ENCODE measurements around the gene DCAF10.

DNA sequence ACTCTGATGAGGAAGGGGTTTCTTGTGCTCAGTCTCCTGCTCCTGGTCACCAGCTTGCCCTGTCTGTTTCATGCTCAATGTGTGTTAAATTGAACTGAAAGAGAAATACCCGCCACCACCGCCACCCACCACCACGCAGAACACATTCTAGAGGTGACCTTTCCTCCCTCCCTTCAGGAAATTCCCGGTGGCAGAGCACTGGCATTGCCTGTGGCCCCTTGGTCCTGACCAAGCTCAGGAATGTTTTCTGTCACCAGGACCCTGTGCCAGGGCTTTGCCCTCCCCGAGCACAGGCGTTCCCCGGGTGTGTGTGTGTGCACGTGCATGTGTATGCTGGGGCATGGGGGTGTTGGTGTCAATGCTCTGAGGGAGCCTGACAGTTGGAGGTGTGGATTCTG is 113.6 kb downstream of the DCAF10 start:
- no peak for TF ChIP-seq POLR2A (IDR thresholded peaks at IDR 0.05)
- TF ChIP-seq, protein P1, sequence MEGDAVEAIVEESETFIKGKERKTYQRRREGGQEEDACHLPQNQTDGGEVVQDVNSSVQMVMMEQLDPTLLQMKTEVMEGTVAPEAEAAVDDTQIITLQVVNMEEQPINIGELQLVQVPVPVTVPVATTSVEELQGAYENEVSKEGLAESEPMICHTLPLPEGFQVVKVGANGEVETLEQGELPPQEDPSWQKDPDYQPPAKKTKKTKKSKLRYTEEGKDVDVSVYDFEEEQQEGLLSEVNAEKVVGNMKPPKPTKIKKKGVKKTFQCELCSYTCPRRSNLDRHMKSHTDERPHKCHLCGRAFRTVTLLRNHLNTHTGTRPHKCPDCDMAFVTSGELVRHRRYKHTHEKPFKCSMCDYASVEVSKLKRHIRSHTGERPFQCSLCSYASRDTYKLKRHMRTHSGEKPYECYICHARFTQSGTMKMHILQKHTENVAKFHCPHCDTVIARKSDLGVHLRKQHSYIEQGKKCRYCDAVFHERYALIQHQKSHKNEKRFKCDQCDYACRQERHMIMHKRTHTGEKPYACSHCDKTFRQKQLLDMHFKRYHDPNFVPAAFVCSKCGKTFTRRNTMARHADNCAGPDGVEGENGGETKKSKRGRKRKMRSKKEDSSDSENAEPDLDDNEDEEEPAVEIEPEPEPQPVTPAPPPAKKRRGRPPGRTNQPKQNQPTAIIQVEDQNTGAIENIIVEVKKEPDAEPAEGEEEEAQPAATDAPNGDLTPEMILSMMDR (IDR thresholded peaks at IDR 0.05): no peak
